HepG2 (cell line): ENCODE results near the gene INO80B. TPM values are rescaled to one million over a fixed set of nuclear protein-coding genes. Genes with fewer than 3 reads are reported as not detected.

ENCODE experiments used
- DZIP1 ChIP-seq: sonication (generic); formaldehyde crosslinking; IDR thresholded peaks from 2 replicates; pipeline ENCODE4 v1.5.0; 2020; ENCODE audit warnings: mild to moderate bottlenecking, missing genetic modification reagents
- FUBP1 ChIP-seq: sonication (generic); formaldehyde crosslinking; IDR thresholded peaks from 2 replicates; pipeline ENCODE4 v1.5.1; 2020; ENCODE audit warnings: missing genetic modification reagents, mild to moderate bottlenecking, borderline replicate concordance
- GATAD2A ChIP-seq: IDR thresholded peaks from 2 replicates; pipeline ENCODE4 v1.6.1; 2016
- HNF1A ChIP-seq, 2 experiments: sonication (generic) in 1 of 2; formaldehyde crosslinking in 1 of 2; IDR thresholded peaks; 2 replicates each; pipeline versions ENCODE4 v1.4.0 to v1.6.1; 2016 to 2020; ENCODE audit warnings: borderline replicate concordance in 1 of 2, low read depth in 1 of 2, mild to moderate bottlenecking in 1 of 2, missing genetic modification reagents in 1 of 2
- NFE2 ChIP-seq: sonication (generic); formaldehyde crosslinking; IDR thresholded peaks from 2 replicates; pipeline ENCODE4 v1.4.0; 2020; ENCODE audit warnings: missing genetic modification reagents
- PAF1 ChIP-seq: IDR thresholded peaks from 2 replicates; pipeline ENCODE4 v1.6.1; 2016; ENCODE audit warnings: missing genetic modification reagents, missing compliant biosample characterization
- PAXIP1 ChIP-seq: sonication (generic); formaldehyde crosslinking; conservative IDR thresholded peaks from 2 replicates; pipeline ENCODE4 v1.4.0; 2020; ENCODE audit warnings: mild to moderate bottlenecking, missing genetic modification reagents, moderate library complexity
- TCF7 ChIP-seq: sonication (generic); IDR thresholded peaks from 2 replicates; pipeline ENCODE4 v1.6.1; 2016; ENCODE audit warnings: antibody characterized with exemption, low read depth
- ZBTB26 ChIP-seq: IDR thresholded peaks from 2 replicates; pipeline ENCODE4 v1.6.1; 2016; ENCODE audit warnings: missing compliant biosample characterization, missing genetic modification reagents, borderline replicate concordance
- ZFP90 ChIP-seq: sonication (generic); formaldehyde crosslinking; IDR thresholded peaks from 2 replicates; pipeline ENCODE4 v1.8.0; 2022; ENCODE audit warnings: missing genetic modification reagents, mild to moderate bottlenecking, inconsistent platforms, borderline replicate concordance
- ZNF251 ChIP-seq: sonication (generic); formaldehyde crosslinking; IDR thresholded peaks from 2 replicates; pipeline ENCODE4 v1.9.0; 2021; ENCODE audit warnings: mild to moderate bottlenecking, missing genetic modification reagents
- ZNF260 ChIP-seq: sonication (generic); formaldehyde crosslinking; IDR thresholded peaks from 2 replicates; pipeline ENCODE4 v1.4.0; 2020; ENCODE audit warnings: missing genetic modification reagents, low read depth, mild to moderate bottlenecking, borderline replicate concordance
- ZNF282 ChIP-seq: fragments of 450-650 bp; IDR thresholded peaks from 2 replicates; pipeline ENCODE4 v1.6.1; 2018; ENCODE audit not compliant: partially characterized antibody
- ZNF317 ChIP-seq: sonication (generic); formaldehyde crosslinking; IDR thresholded peaks from 2 replicates; pipeline ENCODE4 v1.5.0; 2020; ENCODE audit warnings: mild to moderate bottlenecking, missing genetic modification reagents
- ZNF468 ChIP-seq: sonication (generic); formaldehyde crosslinking; IDR thresholded peaks from 2 replicates; pipeline ENCODE4 v1.8.0; 2022; ENCODE audit warnings: mild to moderate bottlenecking, moderate library complexity, missing genetic modification reagents
- polyA plus RNA-seq, 8 experiments: library from polyadenylated mRNA; depleted of rRNA in 3 of 8; stranded (reverse) in 7 of 8; unstranded in 1 of 8; fragments of >200 nt; fragmentation: Illumina TruSeq in 4 of 8; extraction: Trizol in 4 of 8; gene quantifications; 2 replicates each; pipeline versions ENCODE4 v1.2.1 to v1.2.3, GENCODE V29; 2011 to 2016; ENCODE audit warnings: low read depth in 4 of 8, missing spikeins in 1 of 8, mixed read lengths in 1 of 8; ENCODE audit not compliant: insufficient read depth in 1 of 8
- total RNA-seq, 5 experiments: library from RNA; depleted of rRNA; stranded (reverse); fragments of >200 nt; fragmentation: Illumina TruSeq; extraction: Trizol; gene quantifications; 2 replicates each; pipeline ENCODE4 v1.2.3, GENCODE V29; 2016; ENCODE audit warnings: low read depth in 1 of 5

INO80B gene
- total and polyA plus RNA-seq, 2 of the 13 experiments (the other 11 are each of a cell fraction or from before 2014, with no cell fraction given): 6.2 to 14.5 TPM

GRCh38 chr2:74502147-74502719 lies 47.3 kb downstream of the INO80B start (continued):
- TF ChIP-seq PAXIP1 (CRISPR knock-in tag) (peak; percentile 94), ZNF251 (CRISPR knock-in tag) (no peak), ZNF260 (no peak), GATAD2A (CRISPR knock-in tag) (peak; percentile 88), ZNF468 (CRISPR knock-in tag) (no peak), ZFP90 (CRISPR knock-in tag) (no peak), NFE2 (CRISPR knock-in tag) (no peak), FUBP1 (CRISPR knock-in tag) (no peak), DZIP1 (CRISPR knock-in tag) (no peak), PAF1 (0 out of 2 replicates have a peak, but pooled peaks have one; percentile 22), ZBTB26 (peak; percentile 18; the same call in 1 of the 2 replicates), ZNF317 (no peak), TCF7 (0 out of 2 replicates have a peak, but pooled peaks have one; percentile 11), HNF1A (IDR thresholded peaks at IDR 0.05; ENCODE audit: low read depth) (no peak), HNF1A (CRISPR knock-in tag; IDR thresholded peaks at IDR 0.05; ENCODE audit: borderline replicate concordance) (0 out of 2 replicates have a peak, but pooled peaks have one; percentile 55), ZNF282 (no peak)
